Activated CD8-positive, alpha-beta T cell treated with anti-CD3 and anti-CD28 coated beads, Interleukin-2, amount 10 ng/mL, durations not matched to agents 7 days and 5 days (primary cell): ENCODE results near the gene HS3ST3A1. TPM values are rescaled to one million over a fixed set of nuclear protein-coding genes. Genes with fewer than 3 reads are reported as not detected.

Source experiments
- ATAC-seq: fragments of 150-1000 bp; cut with Tn5 transposase; one replicate; pipeline ENCODE4 v1.10.0; 2021; ENCODE audit warnings: moderate library complexity
- CTCF ChIA-PET: fragments of 350-600 bp; sonication (Branson Sonifier 250); formaldehyde crosslinking; loops from one replicate; lab custom pipeline; 2021; ENCODE audit warnings: antibody characterized with exemption; lab: Charles Lee
- POLR2A ChIA-PET: fragments of 350-600 bp; sonication (Branson Sonifier 250); formaldehyde crosslinking; loops from one replicate; lab custom pipeline; 2021; ENCODE audit warnings: antibody characterized with exemption; lab: Charles Lee
- DNase-seq: peaks from one replicate; pipeline ENCODE4 v3.0.0-alpha.2; 2020
- H3K27ac Mint-ChIP-seq: one replicate; pipeline ENCODE4 v1.8.0; 2021; ENCODE audit warnings: mild to moderate bottlenecking, mixed read lengths
- H3K27me3 Mint-ChIP-seq: one replicate; pipeline ENCODE4 v1.8.0; 2021; ENCODE audit warnings: low read depth, mixed read lengths
- H3K36me3 Mint-ChIP-seq: one replicate; pipeline ENCODE4 v1.8.0; 2021; ENCODE audit warnings: low read depth, mixed read lengths
- H3K4me1 Mint-ChIP-seq: one replicate; pipeline ENCODE4 v1.8.0; 2021; ENCODE audit warnings: low read depth, mixed read lengths
- H3K4me3 Mint-ChIP-seq: one replicate; pipeline ENCODE4 v1.8.0; 2021; ENCODE audit warnings: mild to moderate bottlenecking, mixed read lengths
- H3K9me3 Mint-ChIP-seq: one replicate; pipeline ENCODE4 v1.8.0; 2022; ENCODE audit warnings: mixed read lengths; ENCODE audit not compliant: insufficient read depth
- total RNA-seq, 2 experiments: library from RNA; stranded (reverse); gene quantifications; one replicate each; pipeline ENCODE4 v1.2.3, GENCODE V29; 2021

The HS3ST3A1 gene
- total RNA-seq, 2 experiments from 2014 or later = not detected

- no peak overlapping the region for H3K27ac Mint-ChIP-seq
- H3K9me3 Mint-ChIP-seq = no peaks in the 10 kb centered on the region
- no peaks in the 10 kb centered on the region for H3K36me3 Mint-ChIP-seq
- peaks cover 3% of the 10 kb centered on the region for H3K4me1 Mint-ChIP-seq
- H3K4me3 Mint-ChIP-seq = no peak overlapping the region
- no peak for ATAC-seq
- DNase-seq = no peak
- CTCF ChIA-PET = interaction anchor here (0.7 to 5.9 kb wide), 5 partner anchors 701 to 1330 kb away, joined by 3 to 62 read pairs (median 4); partner anchors contain the start of gene HS3ST3B1
- peaks cover 34% of the 10 kb centered on the region for H3K27me3 Mint-ChIP-seq
- POLR2A ChIA-PET = interaction anchor here (0.7 kb wide), 1 partner anchor 1010 kb away, joined by 3 read pairs; no protein-coding TSS in a partner anchor
Measured at GRCh38 chr17:13596241-13596923, 5.3 kb downstream of the HS3ST3A1 start.

GRCh38 chr17:13595599-13595899, 6.2 kb downstream of the HS3ST3A1 start:
- ChIA-PET POLR2A (no interaction called here), CTCF (interaction anchor here (0.5 to 5.9 kb wide), 4 partner anchors 473 to 1331 kb away, joined by 3 to 62 read pairs (median 5); partner anchors contain the start of gene HS3ST3B1)

GRCh38 chr17:13594762-13595598, 6.7 kb downstream of the HS3ST3A1 start:
- Mint-ChIP-seq H3K27ac (no peak overlapping the region), H3K4me1 (peaks cover 2% of the 10 kb centered on the region), H3K4me3 (no peak overlapping the region), H3K27me3 (peaks cover 28% of the 10 kb centered on the region), H3K36me3 (no peaks in the 10 kb centered on the region), H3K9me3 (no peaks in the 10 kb centered on the region)
- ATAC-seq (peak; percentile 76), DNase-seq (peak; percentile 87)
- ChIA-PET POLR2A (no interaction called here), CTCF (interaction anchor here (0.5 to 5.9 kb wide), 10 partner anchors 13 to 1332 kb away, joined by 3 to 62 read pairs (median 3); partner anchors contain the start of gene HS3ST3B1)

More at GRCh38 chr17:13595599-13595899, 6.2 kb downstream of the HS3ST3A1 start:
- no peak for DNase-seq
- Mint-ChIP-seq H3K36me3 (no peaks in the 10 kb centered on the region), H3K27me3 (peaks cover 32% of the 10 kb centered on the region), H3K9me3 (no peaks in the 10 kb centered on the region), H3K4me1 (peaks cover 2% of the 10 kb centered on the region), H3K27ac (no peak overlapping the region), H3K4me3 (no peak overlapping the region)
- ATAC-seq = no peak

GRCh38 chr17:13594310-13594709, 7.4 kb downstream of the HS3ST3A1 start:
- no peak overlapping the region for H3K4me3 Mint-ChIP-seq
- ChIA-PET CTCF (interaction anchor here (0.7 to 5.9 kb wide), 9 partner anchors 12 to 1332 kb away, joined by 3 to 62 read pairs (median 3); partner anchors contain the start of gene HS3ST3B1), POLR2A (no interaction called here)
- no peaks in the 10 kb centered on the region for H3K36me3 Mint-ChIP-seq
- H3K27ac Mint-ChIP-seq = no peak overlapping the region
- peaks cover 24% of the 10 kb centered on the region for H3K27me3 Mint-ChIP-seq
- ATAC-seq = no peak
- no peaks in the 10 kb centered on the region for H3K9me3 Mint-ChIP-seq
- DNase-seq = no peak
- peaks cover 2% of the 10 kb centered on the region for H3K4me1 Mint-ChIP-seq

GRCh38 chr17:13593757-13594156, 8.0 kb downstream of the HS3ST3A1 start:
- H3K9me3 Mint-ChIP-seq = no peaks in the 10 kb centered on the region
- POLR2A ChIA-PET = no interaction called here
- H3K27ac Mint-ChIP-seq = no peak overlapping the region
- peaks cover 2% of the 10 kb centered on the region for H3K4me1 Mint-ChIP-seq
- CTCF ChIA-PET = interaction anchor here (0.8 to 5.9 kb wide), 9 partner anchors 11 to 1333 kb away, joined by 3 to 62 read pairs (median 3); partner anchors contain the start of gene HS3ST3B1
- H3K36me3 Mint-ChIP-seq = no peaks in the 10 kb centered on the region
- H3K27me3 Mint-ChIP-seq = peaks cover 21% of the 10 kb centered on the region
- ATAC-seq (no peak), DNase-seq (no peak)
- no peak overlapping the region for H3K4me3 Mint-ChIP-seq

GRCh38 chr17:13593021-13593751, 8.5 kb downstream of the HS3ST3A1 start:
- DNase-seq (no peak), ATAC-seq (no peak)
- POLR2A ChIA-PET = no interaction called here
- CTCF ChIA-PET = interaction anchor here (1.2 to 1.6 kb wide), 2 partner anchors 618 to 1333 kb away, joined by 3 to 4 read pairs; no protein-coding TSS in a partner anchor
- Mint-ChIP-seq H3K27ac (no peak overlapping the region), H3K4me1 (peaks cover 2% of the 10 kb centered on the region), H3K9me3 (no peaks in the 10 kb centered on the region), H3K4me3 (no peak overlapping the region), H3K36me3 (no peaks in the 10 kb centered on the region), H3K27me3 (peaks cover 18% of the 10 kb centered on the region)

GRCh38 chr17:13592427-13592826, 9.3 kb downstream of the HS3ST3A1 start:
- ChIA-PET POLR2A (no interaction called here), CTCF (interaction anchor here (1.2 kb wide), 1 partner anchor 1334 kb away, joined by 4 read pairs; no protein-coding TSS in a partner anchor)
- DNase-seq (no peak), ATAC-seq (no peak)
- Mint-ChIP-seq H3K4me1 (peaks cover 2% of the 10 kb centered on the region), H3K9me3 (no peaks in the 10 kb centered on the region), H3K27me3 (peaks cover 15% of the 10 kb centered on the region), H3K27ac (no peak overlapping the region), H3K36me3 (no peaks in the 10 kb centered on the region), H3K4me3 (no peak overlapping the region)

- Mint-ChIP-seq H3K27ac (no peak overlapping the region), H3K36me3 (no peaks in the 10 kb centered on the region), H3K4me3 (no peak overlapping the region), H3K9me3 (no peaks in the 10 kb centered on the region), H3K27me3 (peaks cover 2% of the 10 kb centered on the region), H3K4me1 (peaks cover 2% of the 10 kb centered on the region)
- ATAC-seq = no peak
- DNase-seq = no peak
- POLR2A ChIA-PET = no interaction called here
- CTCF ChIA-PET = interaction anchor here (0.8 to 1.2 kb wide), 2 partner anchors 13 to 1336 kb away, joined by 3 to 4 read pairs; no protein-coding TSS in a partner anchor
Measured at GRCh38 chr17:13590441-13590840, 11.3 kb downstream of the HS3ST3A1 start.

GRCh38 chr17:13589658-13590057, 12.1 kb downstream of the HS3ST3A1 start:
- no peak overlapping the region for H3K27ac Mint-ChIP-seq

GRCh38 chr17:13587487-13588338, 14.0 kb downstream of the HS3ST3A1 start:
- POLR2A ChIA-PET = no interaction called here
- no peak for ATAC-seq
- Mint-ChIP-seq H3K4me1 (no peaks in the 10 kb centered on the region), H3K4me3 (no peak overlapping the region), H3K27me3 (peaks cover 4% of the 10 kb centered on the region), H3K9me3 (no peaks in the 10 kb centered on the region), H3K36me3 (no peaks in the 10 kb centered on the region), H3K27ac (no peak overlapping the region)
- DNase-seq = no peak
- CTCF ChIA-PET = no interaction called here

More at GRCh38 chr17:13589658-13590057, 12.1 kb downstream of the HS3ST3A1 start:
- DNase-seq (no peak), ATAC-seq (no peak)
- Mint-ChIP-seq H3K27me3 (peaks cover 2% of the 10 kb centered on the region), H3K4me1 (no peaks in the 10 kb centered on the region), H3K4me3 (no peak overlapping the region), H3K36me3 (no peaks in the 10 kb centered on the region), H3K9me3 (no peaks in the 10 kb centered on the region)
- ChIA-PET CTCF (interaction anchor here (0.8 to 1.1 kb wide), 2 partner anchors 12 to 712 kb away, joined by 3 to 4 read pairs; no protein-coding TSS in a partner anchor), POLR2A (no interaction called here)
